Measurements from ENCODE around the gene NFKB2.

DNA sequence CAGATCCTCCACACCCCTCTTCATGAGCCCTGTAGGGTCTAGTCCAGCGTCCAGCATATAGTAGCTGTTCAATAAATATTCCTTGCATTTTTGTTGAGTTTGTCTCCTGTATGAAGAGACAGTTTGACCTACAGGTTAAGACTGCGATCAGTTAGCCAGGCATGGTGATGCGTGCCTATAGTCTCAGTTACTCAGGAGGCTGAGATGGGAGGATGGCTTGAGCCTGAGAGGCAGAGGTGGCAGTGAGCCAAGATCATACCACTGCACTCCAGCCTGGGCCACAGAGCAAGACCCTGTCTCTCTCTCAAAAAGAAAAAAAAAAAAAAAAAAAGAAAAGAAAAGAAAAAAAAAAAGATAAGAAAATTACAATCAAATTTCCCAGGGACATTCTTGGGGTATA lies 42.0 kb downstream of the NFKB2 start:
- TF ChIP-seq SP1 (IDR thresholded peaks at IDR 0.05) (no peak), LEF1 (IDR thresholded peaks at IDR 0.05; ENCODE audit: borderline replicate concordance) (no peak), CTBP1 (IDR thresholded peaks at IDR 0.05; ENCODE audit: borderline replicate concordance) (no peak), TARDBP (IDR thresholded peaks at IDR 0.05) (no peak), BHLHE40 (IDR thresholded peaks at IDR 0.05; ENCODE audit: borderline replicate concordance) (no peak), SUZ12 (IDR thresholded peaks at IDR 0.05) (no peak), FOXK2 (IDR thresholded peaks at IDR 0.05) (no peak), HDGF (IDR thresholded peaks at IDR 0.05; ENCODE audit: borderline replicate concordance) (no peak)

All from HEK293T (cell line).